HTERT RPE-1 (cell line): ENCODE results near the gene CHD1L.
"Not testable (repeated sequence)": the region's sequence is repeated elsewhere in the genome, so short reads cannot be mapped to it uniquely, and the experiment has no call there.

ENCODE experiments used
- in situ Hi-C: fragments of 300-500 bp; cut with MboI; formaldehyde crosslinking; loops from 4 replicates; pipeline ENCODE4 v1.14.3; 2020; ENCODE audit warnings: low sequenced_read_pairs

The CHD1L gene

DNA sequence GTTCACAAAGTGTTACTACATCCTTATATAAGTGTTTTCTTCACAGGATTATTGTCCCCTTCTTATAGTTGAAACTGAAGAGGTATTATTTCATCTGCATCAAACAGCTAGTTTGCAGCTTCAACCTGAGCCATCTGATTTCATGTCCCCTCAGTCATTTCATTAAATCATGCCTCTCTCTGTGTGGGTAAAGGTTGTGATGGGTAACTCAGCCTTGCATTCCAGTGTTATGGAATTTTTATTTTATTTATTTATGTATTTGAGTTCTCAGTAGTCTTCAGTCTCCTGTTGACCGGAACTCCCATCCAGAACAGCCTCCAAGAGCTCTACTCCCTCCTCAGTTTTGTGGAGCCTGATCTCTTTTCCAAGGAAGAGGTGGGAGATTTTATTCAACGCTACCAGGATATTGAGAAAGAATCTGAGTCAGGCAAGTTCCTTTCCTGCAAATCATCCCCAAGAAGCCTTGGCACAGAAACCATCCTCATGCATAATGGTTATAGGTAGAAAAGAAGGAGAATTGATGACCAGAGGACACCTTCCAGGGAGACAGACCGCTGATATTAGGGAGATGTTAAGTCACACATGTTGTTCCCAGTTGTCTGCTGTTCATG lies 21.8 kb downstream of the CHD1L start:
- in situ Hi-C loops: no loop called here

DNA sequence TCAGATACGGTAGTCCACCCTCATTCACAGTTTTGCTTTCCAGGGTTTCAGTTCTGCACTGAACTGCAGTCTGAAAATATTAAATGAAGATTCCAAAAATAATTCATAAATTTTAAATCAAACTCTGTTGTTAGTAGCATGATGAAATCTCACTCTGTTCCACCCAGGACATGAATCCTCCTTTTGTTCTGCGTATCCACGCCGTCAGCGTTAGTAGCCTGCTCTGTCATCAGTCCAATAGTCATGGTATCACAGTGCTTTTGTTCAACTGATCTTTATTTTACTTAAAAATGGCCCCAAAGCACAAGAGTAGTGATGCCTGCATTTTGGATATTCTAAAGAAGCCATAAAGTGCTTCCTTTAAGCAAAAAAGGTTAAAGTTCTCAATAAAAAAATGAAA lies 23.9 kb downstream of the CHD1L start:
- in situ Hi-C loops: no loop called here

- in situ Hi-C loops: no loop called here
Measured at GRCh38 chr1:147267711-147268110, 25.2 kb downstream of the CHD1L start.

GRCh38 chr1:147270721-147271120 lies 28.2 kb downstream of the CHD1L start:
- in situ Hi-C loops: no loop called here

GRCh38 chr1:147272042-147272441 lies 29.6 kb downstream of the CHD1L start:
- in situ Hi-C loops: no loop called here

DNA sequence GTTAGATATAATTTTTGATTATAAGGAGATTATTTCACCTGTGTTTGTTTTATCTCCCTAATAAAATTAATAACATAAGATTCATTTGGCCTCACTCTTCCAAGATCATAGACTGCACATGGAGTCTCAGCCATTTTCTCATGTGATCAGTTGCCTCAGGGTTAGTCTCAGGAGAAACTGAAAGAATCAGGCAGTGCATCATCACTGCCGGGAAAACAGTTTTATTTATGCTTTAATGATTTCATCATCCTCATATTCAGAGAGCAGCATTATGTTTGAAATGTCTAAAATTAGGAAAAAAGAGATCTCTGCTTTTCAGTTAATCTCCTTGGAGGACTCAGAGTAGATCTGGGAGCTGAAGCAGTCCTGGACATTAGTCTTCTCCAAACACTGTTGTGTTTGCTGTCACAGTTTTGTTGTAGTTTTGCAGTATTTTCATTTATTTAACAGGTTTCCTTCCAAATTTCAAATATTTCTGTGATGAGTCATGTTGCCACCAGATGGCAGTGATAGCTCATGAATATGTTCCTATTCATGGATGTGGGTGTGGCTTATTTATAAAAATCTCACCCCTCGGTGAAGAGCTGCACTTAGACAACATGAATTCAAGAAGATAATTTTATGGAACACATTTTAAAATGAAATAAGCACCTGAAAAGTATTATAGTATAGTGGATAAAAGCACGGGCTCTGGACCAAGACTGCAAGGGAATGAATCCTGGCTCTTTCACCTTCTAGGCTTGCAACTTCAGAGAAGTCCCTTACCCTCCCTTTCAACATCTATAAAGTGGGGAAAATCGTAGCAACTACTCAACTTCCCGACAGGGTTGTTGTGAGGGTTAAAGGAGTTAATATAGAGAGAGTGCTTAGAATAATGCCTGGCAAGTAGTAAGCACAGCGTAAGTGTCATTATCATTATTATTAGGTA lies 31.2 kb downstream of the CHD1L start:
- in situ Hi-C loops: no loop called here

DNA sequence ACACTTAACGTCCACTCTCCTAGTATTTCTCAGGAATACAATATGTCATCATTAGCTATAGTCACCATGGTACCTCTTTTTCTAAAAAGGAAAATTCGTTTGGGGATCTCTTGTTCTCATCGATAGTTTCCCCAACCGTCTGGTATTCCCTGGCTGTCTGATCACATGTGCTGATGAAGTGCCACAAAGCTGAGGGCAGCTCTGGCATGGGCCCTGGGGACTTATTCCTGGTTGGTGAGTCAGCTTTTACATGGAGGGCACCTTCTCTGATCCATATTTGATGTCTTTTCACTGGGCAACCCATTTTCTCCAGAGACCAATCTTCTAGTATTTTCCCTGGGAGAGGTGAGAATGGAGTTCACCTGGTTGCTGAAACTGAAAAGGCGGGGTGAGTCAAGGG lies 39.5 kb downstream of the CHD1L start:
- in situ Hi-C loops: no loop called here

- in situ Hi-C loops: no loop called here
Measured at GRCh38 chr1:147283011-147283410, 40.5 kb downstream of the CHD1L start.

- in situ Hi-C loops: no loop called here
Measured at GRCh38 chr1:147287133-147287865, 44.8 kb downstream of the CHD1L start.

DNA sequence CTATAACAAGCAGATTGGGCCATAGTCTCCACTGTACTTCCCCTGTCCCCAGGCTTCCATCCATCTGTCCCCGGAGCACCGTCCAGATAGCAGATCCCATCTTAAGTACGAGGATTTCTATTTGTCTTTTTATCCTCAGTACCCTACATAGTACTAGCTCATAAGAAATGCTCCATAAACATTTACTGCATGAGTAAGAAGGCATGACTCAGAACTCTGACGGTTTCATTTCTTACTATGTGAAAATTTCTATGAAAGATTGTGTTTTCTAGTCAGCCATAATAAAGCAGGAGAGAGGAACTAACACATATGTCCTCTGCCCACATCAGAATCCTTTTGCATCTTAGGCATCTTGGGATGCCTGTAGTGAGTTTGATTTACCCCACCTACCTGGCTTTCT lies 49.5 kb downstream of the CHD1L start:
- in situ Hi-C loops: no loop called here

DNA sequence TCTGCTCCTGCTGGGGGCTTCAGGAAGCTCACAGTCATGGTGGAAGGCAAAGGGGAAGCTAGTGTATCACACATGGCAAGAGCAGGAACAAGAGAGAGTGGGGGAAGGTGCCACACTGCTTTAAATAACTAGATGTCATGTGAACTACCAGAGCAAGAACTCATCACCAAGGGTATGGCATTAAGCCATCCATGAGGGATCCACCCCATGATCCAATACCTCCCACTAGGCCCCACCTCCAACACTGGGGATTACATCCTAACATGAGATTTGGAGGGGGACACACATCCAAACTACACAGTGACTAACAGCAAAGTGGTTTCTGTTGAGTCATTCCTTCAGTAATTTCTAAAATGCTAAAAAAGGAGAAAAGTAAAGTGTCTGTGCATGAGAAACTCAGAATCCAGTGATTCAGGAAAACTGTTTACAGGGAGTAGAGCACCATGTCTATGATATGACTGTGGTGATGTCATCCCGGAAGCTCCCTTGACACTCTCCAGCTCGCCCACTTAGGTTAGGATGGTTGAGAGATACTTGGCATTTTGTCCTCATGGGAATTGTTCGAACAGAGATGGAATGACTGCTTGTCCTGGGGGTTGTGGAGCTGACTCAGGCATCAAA lies 50.3 kb downstream of the CHD1L start:
- in situ Hi-C loops: no loop called here

DNA sequence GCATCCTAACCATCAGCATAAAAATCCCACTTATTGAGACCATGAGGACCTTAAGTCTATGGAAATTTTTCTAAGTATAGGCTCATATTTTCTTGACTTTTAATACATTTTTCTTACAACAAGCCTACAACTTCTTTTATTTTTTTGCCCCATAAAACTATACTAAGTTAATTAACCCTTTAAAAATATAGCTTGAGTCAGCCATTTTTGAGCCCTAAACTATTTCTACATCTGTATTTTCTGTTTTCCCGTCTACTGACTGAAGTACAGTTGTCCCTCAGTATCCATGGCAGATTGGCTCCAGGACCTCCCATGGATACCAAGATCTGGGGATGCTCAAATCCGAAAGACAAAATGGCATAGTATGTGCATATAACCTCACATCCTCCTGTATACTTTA lies 55.0 kb downstream of the CHD1L start:
- in situ Hi-C loops: no loop called here

- in situ Hi-C loops: not testable (repeated sequence)
Measured at GRCh38 chr1:147305803-147306202, 63.3 kb downstream of the CHD1L start.

- in situ Hi-C loops: no loop called here
Measured at GRCh38 chr1:147316968-147317367, 74.5 kb downstream of the CHD1L start.

DNA sequence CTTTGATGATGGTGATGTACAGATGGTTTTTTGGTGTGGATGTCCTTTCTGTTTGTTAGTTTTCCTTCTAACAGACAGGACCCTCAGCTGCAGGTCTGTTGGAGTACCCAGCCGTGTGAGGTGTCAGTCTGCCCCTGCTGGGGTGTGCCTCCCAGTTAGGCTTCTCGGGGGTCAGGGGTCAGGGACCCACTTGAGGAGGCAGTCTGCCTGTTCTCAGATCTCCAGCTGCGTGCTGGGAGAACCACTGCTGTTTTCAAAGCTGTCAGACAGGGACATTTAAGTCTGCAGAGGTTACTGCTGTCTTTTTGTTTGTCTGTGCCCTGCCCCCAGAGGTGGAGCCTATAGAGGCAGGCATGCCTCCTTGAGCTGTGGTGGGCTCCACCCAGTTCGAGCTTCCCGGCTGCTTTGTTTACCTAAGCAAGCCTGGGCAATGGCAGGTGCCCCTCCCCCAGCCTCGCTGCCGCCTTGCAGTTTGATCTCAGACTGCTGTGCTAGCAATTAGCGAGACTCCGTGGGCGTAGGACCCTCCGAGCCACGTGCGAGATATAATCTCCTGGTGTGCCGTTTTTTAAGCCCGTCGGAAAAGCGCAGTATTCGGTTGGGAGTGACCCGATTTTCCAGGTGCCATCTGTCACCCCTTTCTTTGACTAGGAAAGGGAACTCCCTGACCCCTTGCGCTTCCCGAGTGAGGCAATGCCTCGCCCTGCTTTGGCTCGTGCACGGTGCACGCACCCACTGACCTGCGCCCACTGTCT lies 84.6 kb downstream of the CHD1L start:
- in situ Hi-C loops: not testable (repeated sequence)

DNA sequence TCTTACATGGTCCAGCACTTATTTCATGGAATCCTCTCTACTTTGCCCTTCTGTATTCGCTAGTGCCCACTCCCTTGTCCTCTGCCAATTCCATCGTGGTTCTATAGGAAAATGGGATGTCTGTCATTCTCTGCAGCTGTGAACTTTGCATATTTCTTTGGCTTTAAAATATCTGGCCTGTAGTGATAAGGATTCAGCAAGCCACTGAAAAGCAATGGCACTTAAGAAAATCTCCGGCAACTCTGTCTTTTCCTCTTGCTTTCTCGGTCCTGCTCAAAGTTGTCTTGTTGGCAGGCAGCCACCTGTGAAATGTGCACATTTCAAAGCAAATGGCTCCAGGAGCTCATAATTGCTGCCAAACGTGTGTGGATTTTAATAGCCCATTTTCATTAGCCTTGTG lies 91.8 kb downstream of the CHD1L start:
- in situ Hi-C loops: no loop called here

DNA sequence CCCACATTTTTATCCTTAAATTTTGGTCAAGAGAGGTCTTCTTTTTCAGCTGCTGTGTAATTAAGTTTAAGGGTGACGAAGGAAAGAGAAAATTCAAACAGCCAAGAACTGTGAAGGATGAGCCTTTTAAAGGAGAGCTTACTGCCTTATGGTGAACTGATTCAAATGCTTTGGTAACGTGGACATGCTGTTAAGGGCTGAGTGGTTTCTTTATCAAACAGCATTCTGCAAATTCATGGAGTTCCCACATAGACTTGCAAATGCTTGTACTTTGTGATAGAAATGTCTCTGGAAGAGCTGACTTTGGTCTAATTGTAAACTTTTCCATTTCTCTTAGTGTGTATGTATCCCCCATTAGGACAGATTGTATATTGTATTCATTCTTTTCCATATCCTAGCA lies 93.8 kb downstream of the CHD1L start:
- in situ Hi-C loops: no loop called here

DNA sequence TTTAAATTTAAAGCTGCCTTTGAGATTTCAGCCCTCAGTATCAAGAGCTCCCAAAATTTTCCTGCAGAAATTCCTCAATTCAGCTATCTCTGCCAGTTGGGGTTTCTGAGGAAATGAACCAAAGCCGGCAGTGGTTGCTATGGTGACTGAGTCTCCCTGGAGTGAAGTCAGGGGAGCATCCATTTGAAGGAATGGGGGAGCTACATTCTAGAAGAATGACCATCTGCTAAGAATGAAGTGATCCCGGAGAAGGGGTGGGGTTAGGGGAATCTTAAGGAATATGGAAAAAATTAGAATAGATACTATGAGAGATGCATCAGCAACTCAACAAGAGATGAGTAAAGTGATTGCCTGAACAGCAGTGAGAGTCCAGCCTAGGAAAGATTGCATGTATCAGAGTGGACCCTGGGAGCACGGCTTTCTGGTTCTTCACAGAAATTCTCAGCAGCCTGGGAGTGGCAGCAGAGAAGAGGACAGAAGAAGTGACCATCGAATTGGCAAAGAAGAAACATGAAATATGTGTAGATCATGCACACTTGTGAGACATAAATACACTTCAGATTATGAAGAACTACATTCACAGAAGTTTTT lies 94.7 kb downstream of the CHD1L start:
- in situ Hi-C loops: no loop called here

- in situ Hi-C loops: no loop called here
Measured at GRCh38 chr1:147338571-147338970, 96.1 kb downstream of the CHD1L start.

DNA sequence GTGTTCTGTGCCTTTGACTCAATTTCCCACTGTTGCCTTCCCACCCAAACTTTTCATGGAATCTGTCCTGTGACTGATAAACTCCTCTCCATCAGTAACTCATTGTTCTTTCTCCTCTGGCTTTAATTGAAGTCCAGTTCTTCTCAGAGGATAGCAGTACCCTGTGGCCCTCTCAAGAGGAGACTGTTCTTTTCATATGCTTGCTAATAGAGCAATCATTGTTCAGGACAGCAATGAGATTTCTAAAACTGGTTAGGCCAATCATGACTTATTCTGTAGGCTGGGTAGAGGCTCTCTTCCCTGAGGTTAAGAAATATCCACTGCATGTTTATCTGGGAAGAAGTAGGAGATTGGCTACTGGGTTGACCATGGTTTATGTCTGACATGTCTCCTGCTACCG lies 98.8 kb downstream of the CHD1L start:
- in situ Hi-C loops: no loop called here
